Measurements from ENCODE around the gene ADGRA1. TPM values are rescaled to one million over a fixed set of nuclear protein-coding genes. Genes with fewer than 3 reads are reported as not detected.

Gene ADGRA1
- total and polyA plus RNA-seq, 2 donors (not counting 3 experiments of a cell fraction or from before 2014, with no cell fraction given), result not detected

DNA sequence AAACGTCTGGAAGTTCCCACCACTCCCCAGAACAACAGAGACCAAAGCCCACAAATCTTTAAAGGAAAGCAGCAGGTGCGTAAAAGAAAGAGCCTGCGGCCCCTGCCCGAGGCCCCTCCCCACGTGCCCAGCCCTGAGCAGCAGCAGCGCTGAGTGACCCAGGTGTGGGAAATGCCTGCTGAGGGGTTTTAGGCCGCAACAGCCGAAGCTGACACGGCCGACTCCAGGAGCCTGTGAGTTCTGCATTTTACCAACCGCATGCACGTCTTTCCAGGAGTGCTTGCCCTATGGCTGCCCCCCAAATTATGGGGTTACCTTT is 70.7 kb downstream of the ADGRA1 start:
- Histone ChIP-seq H2AFZ (ENCODE audit: low read depth, low read length) (no peak overlapping the region), H3K9me3 (replicated peaks; ENCODE audit: control insufficient read depth, insufficient read depth, low read length) (no peaks in the 10 kb centered on the region), H3K4me2 (ENCODE audit: insufficient read depth, low read length) (no peak overlapping the region), H4K20me1 (replicated peaks; ENCODE audit: control insufficient read depth, extremely low read depth, insufficient read depth, low read length) (no peaks in the 10 kb centered on the region), H3K79me2 (ENCODE audit: control insufficient read depth, insufficient read depth, low read length) (no peaks in the 10 kb centered on the region), H3K9ac (replicated peaks; ENCODE audit: extremely low read depth, insufficient read depth, low read length) (no peak overlapping the region), H3K36me3 (ENCODE audit: control insufficient read depth in 2 of 2, extremely low read depth in 1 of 2, insufficient read depth in 2 of 2, low read length in 2 of 2) (no peaks in the 10 kb centered on the region), H3K27ac (ENCODE audit: insufficient read depth, low read depth, low read length) (no peak overlapping the region), H3K4me3 (replicated peaks in 1 of 3; ENCODE audit: insufficient read depth in 1 of 3, low read depth in 1 of 3, low read length in 3 of 3) (no peak overlapping the region), H3K27me3 (ENCODE audit: control insufficient read depth in 2 of 2, insufficient read depth in 2 of 2, low read length in 2 of 2) (peaks cover 3 to 12% of the 10 kb centered on the region in 2 experiments), H3K9me1 (replicated peaks; ENCODE audit: control insufficient read depth, extremely low read depth, insufficient read depth, low read length) (no peaks in the 10 kb centered on the region), H3K4me1 (ENCODE audit: control insufficient read depth, extremely low read depth, insufficient read depth, low read length) (no peaks in the 10 kb centered on the region)
- FAIRE-seq (no peak), DNase-seq (ENCODE audit: low read depth, low spot score) (no peak)
- intact Hi-C loops (cut with micrococcal nuclease) (no loop called here), dilution Hi-C loops (cut with MboI; ENCODE audit: extremely low pct_ligation_motif_present, low sequenced_read_pairs) (no loop called here)
- CTCF ChIA-PET, result no interaction called here
- BruUV-seq (replicated peaks), result no TSS peak
- POLR2A ChIA-PET, result no interaction called here
- TF ChIP-seq, protein P1, sequence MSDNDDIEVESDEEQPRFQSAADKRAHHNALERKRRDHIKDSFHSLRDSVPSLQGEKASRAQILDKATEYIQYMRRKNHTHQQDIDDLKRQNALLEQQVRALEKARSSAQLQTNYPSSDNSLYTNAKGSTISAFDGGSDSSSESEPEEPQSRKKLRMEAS (IDR thresholded peaks at IDR 0.05; ENCODE audit: insufficient read depth, insufficient read length), result no peak
- TF ChIP-seq GATA2 (IDR thresholded peaks at IDR 0.05; ENCODE audit: insufficient read depth, insufficient read length, low read depth, low read length) (no peak), EZH2 (IDR thresholded peaks at IDR 0.05; ENCODE audit: borderline replicate concordance, low read depth, low read length, severe bottlenecking) (no peak), POLR2AphosphoS5 (IDR thresholded peaks at IDR 0.05; ENCODE audit: insufficient read depth, low read depth, low read length) (no peak), FOS (IDR thresholded peaks at IDR 0.05; ENCODE audit: borderline replicate concordance, insufficient read depth, low read length) (no peak), JUN (IDR thresholded peaks at IDR 0.05; ENCODE audit: borderline replicate concordance, insufficient read depth, insufficient read length, low read depth) (no peak), POLR2A (IDR thresholded peaks at IDR 0.05; ENCODE audit: low read depth, low read length) (no peak), MYC (IDR thresholded peaks at IDR 0.05; ENCODE audit: low read depth, low read length) (no peak)
- TF ChIP-seq, protein P2, sequence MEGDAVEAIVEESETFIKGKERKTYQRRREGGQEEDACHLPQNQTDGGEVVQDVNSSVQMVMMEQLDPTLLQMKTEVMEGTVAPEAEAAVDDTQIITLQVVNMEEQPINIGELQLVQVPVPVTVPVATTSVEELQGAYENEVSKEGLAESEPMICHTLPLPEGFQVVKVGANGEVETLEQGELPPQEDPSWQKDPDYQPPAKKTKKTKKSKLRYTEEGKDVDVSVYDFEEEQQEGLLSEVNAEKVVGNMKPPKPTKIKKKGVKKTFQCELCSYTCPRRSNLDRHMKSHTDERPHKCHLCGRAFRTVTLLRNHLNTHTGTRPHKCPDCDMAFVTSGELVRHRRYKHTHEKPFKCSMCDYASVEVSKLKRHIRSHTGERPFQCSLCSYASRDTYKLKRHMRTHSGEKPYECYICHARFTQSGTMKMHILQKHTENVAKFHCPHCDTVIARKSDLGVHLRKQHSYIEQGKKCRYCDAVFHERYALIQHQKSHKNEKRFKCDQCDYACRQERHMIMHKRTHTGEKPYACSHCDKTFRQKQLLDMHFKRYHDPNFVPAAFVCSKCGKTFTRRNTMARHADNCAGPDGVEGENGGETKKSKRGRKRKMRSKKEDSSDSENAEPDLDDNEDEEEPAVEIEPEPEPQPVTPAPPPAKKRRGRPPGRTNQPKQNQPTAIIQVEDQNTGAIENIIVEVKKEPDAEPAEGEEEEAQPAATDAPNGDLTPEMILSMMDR (IDR thresholded peaks at IDR 0.05; ENCODE audit: extremely low read depth in 1 of 2, insufficient read depth in 1 of 2, low read depth in 1 of 2, low read length in 2 of 2), result no peak
